ENCODE measurements around the gene KCNIP4.

GRCh38 chr4:20829617-20830357, 1118.8 kb downstream of the KCNIP4 start:
- TF ChIP-seq CTCF (IDR thresholded peaks at IDR 0.05; ENCODE audit: extremely low read depth in 1 of 2, insufficient read depth in 1 of 2, low read depth in 1 of 2, low read length in 2 of 2): no peak
- no peak for TF ChIP-seq POLR2AphosphoS5 (IDR thresholded peaks at IDR 0.05; ENCODE audit: insufficient read depth, low read depth, low read length)
- TF ChIP-seq POLR2A (IDR thresholded peaks at IDR 0.05; ENCODE audit: low read depth, low read length): no peak
- peak; percentile 7 for TF ChIP-seq GATA2 (IDR thresholded peaks at IDR 0.05; ENCODE audit: insufficient read depth, insufficient read length, low read depth, low read length)

All from endothelial cell of umbilical vein (primary cell).